Activated CD4-positive, alpha-beta T cell treated with anti-CD3 and anti-CD28 coated beads, Interleukin-2, amount 50 U/mL, for 4 hours (primary cell): ENCODE measurements around the gene KLK13.

Experiments
- DNase-seq, 2 experiments: peaks; one replicate each; pipeline ENCODE4 v3.0.0-alpha.2; 2020

The KLK13 gene

GRCh38 chr19:51060336-51060735, 4.6 kb downstream of the KLK13 start:
- no peak for DNase-seq

GRCh38 chr19:51059715-51060114, 5.2 kb downstream of the KLK13 start:
- no peak for DNase-seq

- DNase-seq = no peak
Measured at GRCh38 chr19:51055866-51056265, 9.0 kb downstream of the KLK13 start.

GRCh38 chr19:51047031-51047335, 17.9 kb downstream of the KLK13 start:
- no peak for DNase-seq

- DNase-seq = no peak
Measured at GRCh38 chr19:51044327-51044726, 20.6 kb downstream of the KLK13 start.

- DNase-seq = no peak
Measured at GRCh38 chr19:51043497-51043896, 21.4 kb downstream of the KLK13 start.

GRCh38 chr19:51040151-51040550, 24.7 kb downstream of the KLK13 start:
- DNase-seq = no peak

- DNase-seq = no peak
Measured at GRCh38 chr19:51036519-51036918, 28.4 kb downstream of the KLK13 start.

GRCh38 chr19:51034704-51035103, 30.2 kb downstream of the KLK13 start, which contains the start of gene KLK12:
Gene KLK12, minus strand, starts transcription at chr19:51035002. Its CDS starts 381 bp downstream, at chr19:51034621.
- no peak for DNase-seq

GRCh38 chr19:51031880-51032225, 33.0 kb downstream of the KLK13 start:
- no peak for DNase-seq

GRCh38 chr19:51031220-51031879, 33.5 kb downstream of the KLK13 start:
- no peak for DNase-seq

GRCh38 chr19:51030631-51031030, 34.3 kb downstream of the KLK13 start:
- no peak for DNase-seq

- DNase-seq = no peak
Measured at GRCh38 chr19:51029718-51030117, 35.2 kb downstream of the KLK13 start.

- DNase-seq = no peak
Measured at GRCh38 chr19:51027873-51028272, 37.0 kb downstream of the KLK13 start.

- DNase-seq = no peak
Measured at GRCh38 chr19:51027126-51027806, 37.6 kb downstream of the KLK13 start.

GRCh38 chr19:51026554-51026831, 38.4 kb downstream of the KLK13 start, which contains the start of gene KLK11:
Gene KLK11, minus strand, starts transcription at chr19:51026616. Its CDS starts 985 bp downstream, at chr19:51025631.
- no peak for DNase-seq

GRCh38 chr19:51025809-51026553, 38.9 kb downstream of the KLK13 start:
- no peak for DNase-seq

GRCh38 chr19:51025401-51025800, 39.5 kb downstream of the KLK13 start:
- DNase-seq = no peak

GRCh38 chr19:51024924-51025323, 40.0 kb downstream of the KLK13 start:
- DNase-seq = no peak

- DNase-seq = no peak
Measured at GRCh38 chr19:51023946-51024345, 40.9 kb downstream of the KLK13 start.

- no peak for DNase-seq
Measured at GRCh38 chr19:51022526-51022925, 42.4 kb downstream of the KLK13 start.

GRCh38 chr19:51020988-51021651, 43.8 kb downstream of the KLK13 start:
- no peak for DNase-seq

GRCh38 chr19:51019544-51019925, 45.4 kb downstream of the KLK13 start, which contains the start of gene KLK10:
Gene KLK10, minus strand, starts transcription at chr19:51019709. Its CDS starts 579 bp downstream, at chr19:51019130.
- no peak for DNase-seq
